ENCODE data around the gene PIK3C3. TPM values are rescaled to one million over a fixed set of nuclear protein-coding genes. Genes with fewer than 3 reads are reported as not detected.
"Not testable (repeated sequence)": the region's sequence is repeated elsewhere in the genome, so short reads cannot be mapped to it uniquely, and the experiment has no call there.

Gene PIK3C3
- polyA plus RNA-seq, 5 donors, result 39.8 to 77.2 (median 65.6) TPM

DNA sequence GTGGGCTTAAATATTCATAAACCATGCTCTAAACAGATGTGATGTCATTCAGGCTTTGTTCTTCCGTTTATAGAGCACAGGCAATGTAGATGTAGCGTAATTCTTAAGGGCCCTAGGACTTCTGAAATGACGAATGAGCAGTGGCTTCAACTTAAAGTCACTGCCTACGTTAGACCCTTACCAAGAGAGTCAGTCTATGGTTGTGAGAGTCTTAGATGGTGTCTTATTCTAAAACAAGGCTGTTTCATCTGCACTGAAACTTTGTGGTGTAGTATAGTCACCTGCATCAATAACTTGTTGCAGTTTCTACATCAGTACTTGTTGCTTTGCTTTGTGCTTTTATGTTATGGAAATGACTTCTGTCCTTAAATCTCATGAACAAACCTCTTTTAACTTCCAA is 56.0 kb downstream of the PIK3C3 start:
- no peak for DNase-seq

GRCh38 chr18:42018831-42019230 is 63.8 kb downstream of the PIK3C3 start:
- no peak for DNase-seq

DNA sequence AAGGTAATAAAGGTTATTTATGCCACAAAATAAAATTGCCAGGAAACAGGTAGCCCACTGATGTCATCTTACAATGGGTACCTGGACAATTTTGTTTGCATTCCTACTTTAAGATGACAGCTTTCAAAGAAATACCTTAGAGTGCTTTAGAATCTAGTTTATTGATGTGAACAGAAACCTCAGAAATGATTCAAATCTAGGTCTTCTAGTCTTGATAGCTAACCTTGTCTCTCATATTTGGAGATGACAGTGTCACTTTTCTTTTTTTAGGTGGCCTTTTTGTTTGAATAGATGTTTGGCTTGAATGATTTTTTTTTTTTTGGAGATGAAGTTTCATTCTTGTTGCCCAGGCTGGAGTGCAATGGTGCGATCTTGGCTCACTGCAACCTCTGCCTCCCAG is 69.1 kb downstream of the PIK3C3 start:
- no peak for DNase-seq

DNA sequence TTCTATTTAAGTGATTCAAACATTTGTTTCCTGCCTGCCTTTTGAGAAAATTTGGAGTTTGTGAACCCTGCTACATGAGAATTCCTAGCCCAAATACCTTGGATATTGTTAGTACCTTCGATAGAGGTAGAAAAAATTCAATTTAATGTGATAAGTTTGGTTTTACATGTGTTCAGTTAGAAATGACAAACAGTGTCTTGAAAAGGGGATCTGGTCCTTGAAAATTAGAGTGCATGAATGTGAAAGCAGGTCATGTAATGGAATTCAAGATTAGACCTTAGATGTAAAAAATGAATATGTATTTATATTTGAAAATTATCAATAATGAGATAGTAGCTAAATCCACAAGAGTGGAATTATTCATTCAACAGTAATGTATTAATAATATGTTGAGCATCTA is 70.5 kb downstream of the PIK3C3 start:
- no peak for DNase-seq

- no peak for DNase-seq
Measured at GRCh38 chr18:42025974-42026625, 71.1 kb downstream of the PIK3C3 start.

- DNase-seq, result no peak
Measured at GRCh38 chr18:42028247-42028832, 73.3 kb downstream of the PIK3C3 start.

DNA sequence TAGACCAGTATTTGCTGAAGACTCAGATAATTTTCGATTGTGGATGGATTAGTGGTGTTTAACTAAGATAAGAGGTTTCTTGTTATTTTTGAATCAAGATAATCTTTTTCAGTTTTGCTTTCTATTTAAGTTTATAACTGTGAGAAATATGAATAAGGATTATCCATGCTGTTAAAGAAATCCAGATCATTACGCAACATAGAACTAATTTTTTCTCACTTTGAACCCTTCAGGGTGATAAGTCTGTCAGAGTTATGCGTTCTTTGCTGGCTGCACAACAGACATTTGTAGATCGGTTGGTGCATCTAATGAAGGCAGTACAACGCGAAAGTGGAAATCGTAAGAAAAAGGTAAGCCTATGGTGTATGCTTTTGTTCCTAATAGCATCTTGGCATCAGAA is 74.1 kb downstream of the PIK3C3 start:
- no peak for DNase-seq

DNA sequence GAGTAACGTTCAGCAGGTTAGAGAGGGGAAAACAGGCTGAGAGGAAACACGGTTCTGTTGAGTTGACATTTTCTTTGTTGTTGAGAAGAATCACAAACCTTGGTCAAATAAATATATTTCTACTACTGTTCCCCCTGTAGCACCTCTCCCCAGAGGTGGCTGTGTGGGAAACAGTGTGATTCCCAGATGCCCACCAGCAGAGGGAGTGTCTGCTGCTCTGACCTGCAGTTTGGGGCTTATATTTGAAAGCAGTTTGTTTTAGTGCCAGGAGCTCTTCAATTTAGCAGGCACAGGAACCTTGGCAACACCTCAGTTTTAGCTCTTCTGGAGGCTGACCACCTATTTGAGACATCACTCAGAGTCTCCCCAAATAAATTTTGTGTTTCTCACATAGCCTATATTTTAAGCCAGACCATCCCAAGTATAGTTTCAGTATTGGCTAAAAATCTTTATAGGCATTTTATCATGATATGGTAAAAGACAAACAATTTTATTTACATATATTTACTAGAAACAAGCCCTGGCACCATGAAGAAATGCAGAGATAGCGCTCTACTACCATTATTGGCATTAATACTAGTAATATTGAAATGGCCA is 75.7 kb downstream of the PIK3C3 start:
- no peak for DNase-seq

GRCh38 chr18:42032447-42032846 is 77.4 kb downstream of the PIK3C3 start:
- no peak for DNase-seq

- no peak for DNase-seq
Measured at GRCh38 chr18:42033137-42033810, 78.2 kb downstream of the PIK3C3 start.

- no peak for DNase-seq
Measured at GRCh38 chr18:42038936-42039335, 83.9 kb downstream of the PIK3C3 start.

DNA sequence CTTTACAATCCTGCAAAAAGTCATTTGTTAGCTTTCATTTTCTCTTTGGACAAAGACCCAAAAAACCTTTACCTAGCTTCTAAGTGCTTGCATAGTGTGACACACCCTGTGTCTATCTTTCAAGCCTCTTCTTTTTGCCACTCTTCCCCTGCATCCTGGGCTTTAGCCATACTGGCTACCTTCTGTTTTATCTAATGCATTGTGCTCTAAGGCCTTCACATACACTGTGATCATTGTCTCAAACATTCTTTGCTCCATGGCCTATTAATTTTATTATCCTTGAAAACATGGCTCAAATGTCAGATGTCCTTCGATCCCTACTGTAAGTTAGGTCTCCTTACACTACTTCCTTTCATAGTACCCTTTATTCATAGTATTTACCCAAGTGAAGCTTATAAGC is 84.4 kb downstream of the PIK3C3 start:
- no peak for DNase-seq

DNA sequence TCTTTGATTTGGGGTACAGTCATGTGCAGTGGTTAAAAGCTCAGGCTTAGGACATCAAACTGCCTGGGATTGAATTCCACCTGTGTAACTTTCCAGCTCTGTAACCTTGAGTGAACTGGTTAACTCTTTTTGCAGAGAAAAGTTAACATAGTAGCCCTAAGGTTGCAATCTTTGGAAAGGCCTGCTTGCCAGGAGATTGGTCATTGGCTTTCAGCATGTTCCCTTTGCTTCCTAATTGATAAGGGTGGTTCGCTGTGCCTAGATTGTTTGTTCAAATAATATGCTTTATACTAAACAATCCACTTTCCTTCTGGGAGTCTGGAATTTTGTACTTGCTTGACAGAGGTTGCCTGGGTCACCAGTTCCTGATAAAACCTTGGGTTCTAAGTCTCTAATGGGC is 86.8 kb downstream of the PIK3C3 start:
- no peak for DNase-seq

DNA sequence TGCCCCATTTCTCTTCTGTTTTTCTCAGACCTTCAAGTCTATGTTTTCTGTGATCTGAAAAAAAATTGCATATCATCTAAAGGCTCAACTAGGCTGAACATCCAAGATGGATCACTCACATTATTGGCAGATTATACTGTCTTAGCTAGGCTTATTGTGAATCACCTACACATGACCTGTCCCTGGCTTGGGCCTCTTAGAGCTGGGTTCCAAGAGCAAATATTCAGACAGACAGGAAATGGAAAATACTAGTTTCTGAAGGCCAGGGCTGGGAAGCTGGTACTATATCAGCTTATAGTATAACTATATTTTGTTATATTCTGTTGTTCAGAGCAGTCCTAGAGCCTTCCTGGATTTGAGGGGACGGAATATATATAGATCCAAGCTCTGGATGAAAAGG is 90.3 kb downstream of the PIK3C3 start:
- no peak for DNase-seq

DNA sequence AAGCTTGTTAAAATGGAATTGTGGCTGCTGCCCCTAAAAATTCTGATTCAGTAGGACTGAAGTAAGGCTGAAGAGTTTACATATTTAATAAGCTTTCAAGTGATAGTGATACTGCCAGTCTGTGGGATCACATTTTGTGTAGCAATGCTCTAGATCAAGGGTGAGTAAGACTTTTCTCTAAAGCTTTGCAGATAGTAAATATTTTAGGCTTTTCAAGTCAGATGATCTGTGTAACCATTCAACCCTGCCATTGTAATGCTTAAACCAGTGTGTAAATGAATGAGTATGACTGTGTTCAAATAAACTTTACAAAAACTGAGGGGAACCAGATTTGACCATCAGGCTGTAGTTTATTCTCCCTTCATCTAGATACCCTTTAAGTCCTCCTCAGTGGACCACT is 92.7 kb downstream of the PIK3C3 start:
- DNase-seq, result no peak

DNA sequence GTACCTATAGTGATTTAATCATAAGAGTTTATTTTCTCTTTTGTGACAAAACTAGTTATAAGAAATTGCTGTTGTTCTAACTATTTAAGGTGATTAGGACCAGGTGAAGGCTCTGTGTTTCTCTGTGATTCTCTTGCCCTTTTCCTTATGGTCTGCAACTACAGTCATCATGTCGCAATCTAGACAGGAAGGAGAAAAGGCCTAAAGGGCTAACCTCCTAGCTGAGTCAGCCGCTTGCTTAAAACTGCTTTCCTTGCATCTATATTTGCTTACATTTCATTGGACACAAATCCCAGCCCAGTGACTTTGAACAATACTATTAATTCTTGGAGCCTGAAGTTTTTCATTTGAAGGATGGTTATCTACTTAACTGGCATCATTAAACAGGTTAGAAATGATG is 93.1 kb downstream of the PIK3C3 start:
- no peak for DNase-seq

DNA sequence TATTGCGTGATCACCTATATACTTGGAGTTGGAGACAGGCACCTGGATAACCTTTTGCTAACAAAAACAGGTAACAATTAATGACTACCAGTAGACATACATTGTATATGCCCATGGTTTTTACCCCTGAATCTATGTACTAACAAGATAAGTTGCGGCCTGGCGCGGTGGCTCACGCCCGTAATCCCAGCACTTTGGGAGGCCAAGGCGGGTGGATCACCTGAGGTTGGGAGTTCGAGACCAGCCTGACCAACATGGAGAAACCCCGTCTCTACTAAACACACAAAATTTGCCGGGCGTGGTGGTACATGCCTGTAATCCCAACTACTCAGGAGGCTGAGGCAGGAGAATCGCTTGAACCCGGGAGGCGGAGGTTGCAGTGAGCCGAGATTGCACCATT is 94.5 kb downstream of the PIK3C3 start:
- DNase-seq, result not testable (repeated sequence)

- DNase-seq, result no peak
Measured at GRCh38 chr18:42051411-42051810, 96.4 kb downstream of the PIK3C3 start.

- DNase-seq, result no peak
Measured at GRCh38 chr18:42052122-42052708, 97.2 kb downstream of the PIK3C3 start.

- peak; percentile 12 to 24 for DNase-seq
Measured at GRCh38 chr18:42053188-42053781, 98.3 kb downstream of the PIK3C3 start.

DNA sequence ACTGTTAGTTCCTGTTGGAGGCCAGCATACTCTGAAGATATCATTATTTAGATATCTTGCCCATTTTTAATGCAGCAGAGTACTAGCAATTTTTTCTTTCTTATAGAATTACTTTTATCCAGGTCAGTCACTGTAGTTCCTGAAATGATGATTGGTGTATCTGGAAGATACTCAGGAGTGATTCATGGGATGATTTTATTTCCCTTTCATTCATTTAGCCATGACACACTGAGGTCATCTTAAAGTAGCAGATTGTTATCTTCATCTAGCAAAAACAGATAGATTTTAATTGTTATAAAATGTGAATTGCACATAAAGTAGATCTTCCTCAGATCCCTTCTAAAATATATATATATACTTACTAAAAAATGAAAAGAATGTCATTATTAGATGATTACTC is 109.1 kb downstream of the PIK3C3 start:
- no peak for DNase-seq

- DNase-seq, result no peak
Measured at GRCh38 chr18:42067518-42067917, 112.5 kb downstream of the PIK3C3 start.
